Uterus (tissue), 2 donors: ENCODE data around the gene QDPR.

Experiments
- CTCF ChIP-seq, 4 experiments: fragments of 200-600 bp in 2 of 4; fragments of 450-650 bp in 2 of 4; sonication (generic) in 2 of 4; IDR thresholded peaks; one replicate each; pipeline ENCODE4 v1.5.1; 2016 to 2019; ENCODE audit warnings: antibody characterized with exemption in 4 of 4, mild to moderate bottlenecking in 2 of 4, moderate library complexity in 1 of 4
- POLR2A ChIP-seq, 2 donors: fragments of 450-650 bp; IDR thresholded peaks; one replicate each; pipeline ENCODE4 v1.6.1; 2016; ENCODE audit warnings: antibody characterized with exemption in 2 of 2, mild to moderate bottlenecking in 1 of 2, moderate library complexity in 1 of 2

- no peak for TF ChIP-seq CTCF (IDR thresholded peaks at IDR 0.05)
- no peak for TF ChIP-seq POLR2A (IDR thresholded peaks at IDR 0.05)
Measured at GRCh38 chr4:17552427-17552826, 40.5 kb upstream of the QDPR start.
